ENCODE data around the gene TMEM52.
"Not testable (repeated sequence)": the region's sequence is repeated elsewhere in the genome, so short reads cannot be mapped to it uniquely, and the experiment has no call there.

TMEM52 gene

GRCh38 chr1:1945782-1946393 lies 26.8 kb upstream of the TMEM52 start:
- no peak for DNase-seq

GRCh38 chr1:1943834-1944570 lies 24.9 kb upstream of the TMEM52 start:
- no peak for DNase-seq

GRCh38 chr1:1942753-1943656 lies 23.9 kb upstream of the TMEM52 start:
- DNase-seq: no peak

- no peak for DNase-seq
Measured at GRCh38 chr1:1941868-1942752, 23.0 kb upstream of the TMEM52 start.

GRCh38 chr1:1941211-1941841 lies 22.2 kb upstream of the TMEM52 start:
- DNase-seq: no peak

GRCh38 chr1:1940123-1940425 lies 21.0 kb upstream of the TMEM52 start:
- no peak for DNase-seq

GRCh38 chr1:1939296-1940122 lies 20.4 kb upstream of the TMEM52 start:
- no peak for DNase-seq

GRCh38 chr1:1938613-1939295 lies 19.7 kb upstream of the TMEM52 start:
- DNase-seq: no peak

GRCh38 chr1:1938276-1938573 lies 19.1 kb upstream of the TMEM52 start:
- DNase-seq: no peak

GRCh38 chr1:1937549-1938275 lies 18.6 kb upstream of the TMEM52 start:
- no peak for DNase-seq

- DNase-seq: no peak
Measured at GRCh38 chr1:1937061-1937460, 18.0 kb upstream of the TMEM52 start.

GRCh38 chr1:1934848-1935247 lies 15.8 kb upstream of the TMEM52 start:
- DNase-seq: not testable (repeated sequence)

- no peak for DNase-seq
Measured at GRCh38 chr1:1929639-1930545, 10.8 kb upstream of the TMEM52 start.

- no peak for DNase-seq
Measured at GRCh38 chr1:1929102-1929638, 10.1 kb upstream of the TMEM52 start.

- no peak for DNase-seq
Measured at GRCh38 chr1:1928231-1929101, 9.4 kb upstream of the TMEM52 start.

- DNase-seq: no peak
Measured at GRCh38 chr1:1927751-1928150, 8.7 kb upstream of the TMEM52 start.

GRCh38 chr1:1926886-1927660 lies 8.0 kb upstream of the TMEM52 start:
- DNase-seq: no peak

All from KG1 (cell line).